Breast epithelium (tissue), 4 donors: ENCODE data around the gene AKT1S1. TPM values are rescaled to one million over a fixed set of nuclear protein-coding genes. Genes with fewer than 3 reads are reported as not detected.

Experiments
- DNase-seq, 2 donors: peaks; one replicate each; pipeline ENCODE4 v3.0.0-alpha.2; 2019; ENCODE audit warnings: low spot score in 2 of 2
- H3K27ac ChIP-seq, 2 donors: fragments of 200-600 bp; sonication (generic) in 1 of 2; one replicate each; pipeline ENCODE4 v1.5.1; 2016 to 2019; ENCODE audit warnings: mild to moderate bottlenecking in 1 of 2
- H3K27me3 ChIP-seq, 2 donors: fragments of 200-600 bp; sonication (generic) in 1 of 2; one replicate each; pipeline versions ENCODE4 v1.5.1 to v1.6.0; 2017 to 2019; ENCODE audit warnings: control low read depth in 1 of 2, mild to moderate bottlenecking in 1 of 2
- H3K36me3 ChIP-seq: fragments of 200-600 bp; one replicate; pipeline ENCODE4 v1.5.1; 2019
- H3K4me1 ChIP-seq, 2 donors: fragments of 200-600 bp; sonication (generic); one replicate each; pipeline ENCODE4 v1.5.1; 2016 to 2019; ENCODE audit warnings: control low read depth in 1 of 2
- H3K4me3 ChIP-seq, 3 donors: fragments of 200-600 bp; sonication (generic); 1 replicate in 2 of 3; 2 replicates in 1 of 3; pipeline ENCODE4 v1.5.1; 2016 to 2019; ENCODE audit warnings: mild to moderate bottlenecking in 3 of 3, moderate library complexity in 2 of 3
- H3K9me3 ChIP-seq, 2 donors: fragments of 200-600 bp; sonication (generic) in 1 of 2; one replicate each; pipeline ENCODE4 v1.5.1; 2016 to 2019; ENCODE audit warnings: control low read depth in 1 of 2
- CTCF ChIP-seq, 3 donors: fragments of 450-650 bp; IDR thresholded peaks; one replicate each; pipeline ENCODE4 v1.5.1; 2016 to 2017; ENCODE audit warnings: antibody characterized with exemption in 3 of 3, mild to moderate bottlenecking in 3 of 3, moderate library complexity in 3 of 3
- POLR2A ChIP-seq: fragments of 450-650 bp; IDR thresholded peaks from one replicate; pipeline ENCODE4 v1.6.1; 2016; ENCODE audit warnings: antibody characterized with exemption, mild to moderate bottlenecking, moderate library complexity
- POLR2AphosphoS5 ChIP-seq, 3 donors: sonication (generic); formaldehyde crosslinking; IDR thresholded peaks; one replicate each; pipeline ENCODE4 v1.6.1; 2017; ENCODE audit warnings: antibody characterized with exemption in 3 of 3
- intact Hi-C: fragments of 100-400 bp; cut with DNase I; formaldehyde crosslinking; loops from one replicate; pipeline ENCODE4 v1.15.1; 2023; ENCODE audit warnings: low total_unique reads
- total RNA-seq, 3 donors: library from RNA; depleted of rRNA; stranded (reverse); fragments of >200 nt; gene quantifications; one replicate each; pipeline ENCODE4 v1.1.0, GENCODE V29; 2016

AKT1S1 gene
- total RNA-seq, 3 donors from 2014 or later = 11.9 to 13.8 (median 12.5) TPM

GRCh38 chr19:49866933-49867782, 10.0 kb downstream of the AKT1S1 start, which contains the start of gene PNKP:
PNKP (minus strand) TSS chr19:49867576; CDS start chr19:49867204, 372 bp downstream.
- peaks cover 0 to 9% of the 10 kb centered on the region in 2 donors for H3K4me1 ChIP-seq
- TF ChIP-seq POLR2A = peak; percentile 49
- TF ChIP-seq CTCF (IDR thresholded peaks at IDR 0.05) = peak in 1 of 3 donors; percentile 12
- peak; percentile 91 to 96 (median 94) for TF ChIP-seq POLR2AphosphoS5 (IDR thresholded peaks at IDR 0.05)
- H3K27me3 ChIP-seq = no peaks in the 10 kb centered on the region
- intact Hi-C loops = no loop called here
- H3K36me3 ChIP-seq = no peaks in the 10 kb centered on the region
- no peaks in the 10 kb centered on the region for H3K9me3 ChIP-seq
- peak within 1 kb of the TSS; percentile 94 for H3K27ac ChIP-seq
- peak; percentile 81 to 90 for DNase-seq
- peak within 1 kb of the TSS; percentile 72 to 87 (median 86) for H3K4me3 ChIP-seq

GRCh38 chr19:49864890-49865289, 12.3 kb downstream of the AKT1S1 start:
- Histone ChIP-seq H3K4me3 (no peak overlapping the region), H3K27me3 (no peaks in the 10 kb centered on the region), H3K27ac (peak overlapping the region in 1 of 2 donors; percentile 8), H3K36me3 (no peaks in the 10 kb centered on the region), H3K9me3 (no peaks in the 10 kb centered on the region), H3K4me1 (peaks cover 0 to 9% of the 10 kb centered on the region in 2 donors)
- TF ChIP-seq POLR2AphosphoS5 (IDR thresholded peaks at IDR 0.05) = no peak
- no peak for TF ChIP-seq CTCF (IDR thresholded peaks at IDR 0.05)
- no peak for TF ChIP-seq POLR2A
- intact Hi-C loops = no loop called here
- DNase-seq = no peak

GRCh38 chr19:49863935-49864320, 13.2 kb downstream of the AKT1S1 start:
- DNase-seq = no peak
- H3K27ac ChIP-seq = no peak overlapping the region
- H3K4me3 ChIP-seq = no peak overlapping the region
- H3K4me1 ChIP-seq = peaks cover 0 to 9% of the 10 kb centered on the region in 2 donors
- H3K36me3 ChIP-seq = no peaks in the 10 kb centered on the region
- TF ChIP-seq POLR2A (no peak), CTCF (IDR thresholded peaks at IDR 0.05) (no peak), POLR2AphosphoS5 (IDR thresholded peaks at IDR 0.05) (no peak)
- intact Hi-C loops = no loop called here
- H3K9me3 ChIP-seq = no peaks in the 10 kb centered on the region
- H3K27me3 ChIP-seq = no peaks in the 10 kb centered on the region

GRCh38 chr19:49863254-49863934, 13.8 kb downstream of the AKT1S1 start:
- H3K36me3 ChIP-seq = no peaks in the 10 kb centered on the region
- H3K4me1 ChIP-seq = peaks cover 0 to 9% of the 10 kb centered on the region in 2 donors
- intact Hi-C loops = no loop called here
- H3K9me3 ChIP-seq = no peaks in the 10 kb centered on the region
- no peak for DNase-seq
- TF ChIP-seq POLR2AphosphoS5 (IDR thresholded peaks at IDR 0.05) = no peak
- TF ChIP-seq POLR2A = no peak
- no peak for TF ChIP-seq CTCF (IDR thresholded peaks at IDR 0.05)
- H3K4me3 ChIP-seq = no peak overlapping the region
- H3K27me3 ChIP-seq = no peaks in the 10 kb centered on the region
- no peak overlapping the region for H3K27ac ChIP-seq
